Ovary (tissue), 9 donors: Measurements from ENCODE around the gene TRDMT1. TPM values are rescaled to one million over a fixed set of nuclear protein-coding genes. Genes with fewer than 3 reads are reported as not detected.

Source experiments
- DNase-seq, 5 donors: peaks; one replicate each; pipeline ENCODE4 v3.0.0-alpha.2; 2019 to 2020
- H3K27ac ChIP-seq, 2 donors: fragments of 200-600 bp; one replicate each; pipeline versions ENCODE4 v1.5.1 to v1.8.0; 2019 to 2022
- H3K27me3 ChIP-seq: fragments of 200-600 bp; one replicate; pipeline ENCODE4 v1.8.0; 2022
- H3K36me3 ChIP-seq: fragments of 200-600 bp; sonication (generic); one replicate; pipeline ENCODE4 v1.5.1; 2019
- H3K4me1 ChIP-seq: one replicate; pipeline ENCODE4 v1.8.1; 2013; ENCODE audit warnings: mild to moderate bottlenecking, moderate library complexity; ENCODE audit not compliant: insufficient read depth
- H3K4me3 ChIP-seq: fragments of 200-600 bp; sonication (generic); one replicate; pipeline ENCODE4 v1.5.1; 2017
- H3K9me3 ChIP-seq, 2 donors: fragments of 200-600 bp in 1 of 2; sonication (generic) in 1 of 2; one replicate each; pipeline versions ENCODE4 v1.5.1 to v1.8.1; 2013 to 2019; ENCODE audit warnings: mild to moderate bottlenecking in 1 of 2, moderate library complexity in 1 of 2
- CTCF ChIP-seq, 3 donors: fragments of 450-650 bp in 2 of 3; fragments of 200-600 bp in 1 of 3; IDR thresholded peaks; one replicate each; pipeline versions ENCODE4 v1.5.1 to v1.8.0; 2016 to 2022; ENCODE audit warnings: antibody characterized with exemption in 3 of 3, mild to moderate bottlenecking in 1 of 3
- EP300 ChIP-seq: sonication (generic); formaldehyde crosslinking; IDR thresholded peaks from one replicate; pipeline ENCODE4 v1.6.1; 2017; ENCODE audit warnings: antibody characterized with exemption
- POLR2A ChIP-seq: fragments of 450-650 bp; IDR thresholded peaks from one replicate; pipeline ENCODE4 v1.6.1; 2017; ENCODE audit warnings: antibody characterized with exemption, mild to moderate bottlenecking, moderate library complexity
- WGBS, 3 donors: extraction: QIAGEN DNeasy Blood & Tissue Kit in 1 of 3; methylation state at CpG; one replicate each; pipeline versions ENCODE4 v1.1.5 to v1.1.7; 2013 to 2017; 5-methylcytosine and 5-hydroxymethylcytosine counted together
- intact Hi-C, 4 donors: fragments of 100-400 bp; cut with DNase I; formaldehyde crosslinking; loops; one replicate each; pipeline versions ENCODE4 v1.11.0 to v1.15.1; 2022 to 2023
- polyA plus RNA-seq, 2 donors: library from polyadenylated mRNA; stranded (reverse); fragments of 200-250 nt in 1 of 2; fragments of 350-450 nt in 1 of 2; fragmentation: Illumina TruSeq in 1 of 2; extraction: RNeasy Lipid Tissue Mini Kit (QIAGEN cat#74804) in 1 of 2; gene quantifications; one replicate each; pipeline ENCODE4 v1.2.3, GENCODE V29; 2013 to 2014
- total RNA-seq, 7 donors: library from RNA; depleted of rRNA in 2 of 7; stranded (reverse); fragments of >200 nt in 2 of 7; fragmentation: NEBNext Ultra II Directional in 3 of 7; extraction: Animal tissue kit (Norgen Biotek cat#: 25700) in 3 of 7; gene quantifications; one replicate each; pipeline versions ENCODE4 v1.1.0 to v1.2.4, GENCODE V29; 2016 to 2023
- donor health status: DM: no; HTN: no; CAD: no; lungs with moderate emphysema.
- donor health status: DM: no; HTN: no; CAD: no.
- donor health status: Bipolar disorder and iron deficiency.
- donor health status: DM: yes; HTN: yes; CAD: no.
- donor health status: DM: no; HTN: no; CAD: no.
- donor health status: DM: yes; HTN: yes; CAD: no.

The TRDMT1 gene
- total and polyA plus RNA-seq, 9 donors, result 3.2 to 24.3 (median 15.9) TPM

GRCh38 chr10:17179002-17179401 lies 22.5 kb downstream of the TRDMT1 start:
- 7 to 20% (median 16%) methylated on average over 3 of the region's 3 CpGs for WGBS, 3 donors
- H3K36me3 ChIP-seq, result no peaks in the 10 kb centered on the region
- H3K4me3 ChIP-seq, result no peak overlapping the region
- peak in 1 of 5 donors; percentile 33 for DNase-seq
- H3K27me3 ChIP-seq, result no peaks in the 10 kb centered on the region
- intact Hi-C loops, result no loop called here
- no peak for TF ChIP-seq POLR2A
- no peak for TF ChIP-seq CTCF (IDR thresholded peaks at IDR 0.05)
- TF ChIP-seq EP300, result no peak
- peaks cover 1% of the 10 kb centered on the region for H3K4me1 ChIP-seq
- no peaks in the 10 kb centered on the region for H3K9me3 ChIP-seq
- peak overlapping the region in 1 of 2 donors; percentile 47 for H3K27ac ChIP-seq

- peaks cover 1% of the 10 kb centered on the region for H3K4me1 ChIP-seq
- no peak overlapping the region for H3K4me3 ChIP-seq
- H3K36me3 ChIP-seq, result no peaks in the 10 kb centered on the region
- H3K27ac ChIP-seq, result no peak overlapping the region
- DNase-seq, result no peak
- H3K27me3 ChIP-seq, result no peaks in the 10 kb centered on the region
- no peaks in the 10 kb centered on the region for H3K9me3 ChIP-seq
- intact Hi-C loops, result no loop called here
- 61 to 84% (median 72%) methylated on average over 1 of the region's 1 CpG for WGBS, 3 donors
- no peak for TF ChIP-seq POLR2A
- TF ChIP-seq CTCF (IDR thresholded peaks at IDR 0.05), result no peak
- TF ChIP-seq EP300, result no peak
Measured at GRCh38 chr10:17178006-17178405, 23.5 kb downstream of the TRDMT1 start.

- no peak overlapping the region for H3K27ac ChIP-seq
- intact Hi-C loops, result no loop called here
- H3K4me1 ChIP-seq, result peaks cover 1% of the 10 kb centered on the region
- no peak for DNase-seq
- no peaks in the 10 kb centered on the region for H3K27me3 ChIP-seq
- H3K36me3 ChIP-seq, result no peaks in the 10 kb centered on the region
- WGBS, 3 donors, result 95 to 100% (median 100%) methylated on average over 1 of the region's 1 CpG
- no peak for TF ChIP-seq EP300
- no peaks in the 10 kb centered on the region for H3K9me3 ChIP-seq
- no peak overlapping the region for H3K4me3 ChIP-seq
Measured at GRCh38 chr10:17177014-17177413, 24.5 kb downstream of the TRDMT1 start.

GRCh38 chr10:17176091-17176490 lies 25.4 kb downstream of the TRDMT1 start:
- Histone ChIP-seq H3K4me3 (no peak overlapping the region), H3K9me3 (no peaks in the 10 kb centered on the region), H3K36me3 (no peaks in the 10 kb centered on the region), H3K27ac (no peak overlapping the region), H3K4me1 (peaks cover 3% of the 10 kb centered on the region), H3K27me3 (no peaks in the 10 kb centered on the region)
- DNase-seq, result no peak
- no peak for TF ChIP-seq EP300
- no peak for TF ChIP-seq POLR2A
- no peak for TF ChIP-seq CTCF (IDR thresholded peaks at IDR 0.05)
- intact Hi-C loops, result no loop called here

- Histone ChIP-seq H3K9me3 (no peaks in the 10 kb centered on the region), H3K4me1 (peaks cover 3% of the 10 kb centered on the region), H3K36me3 (no peaks in the 10 kb centered on the region), H3K4me3 (no peak overlapping the region), H3K27me3 (no peaks in the 10 kb centered on the region), H3K27ac (no peak overlapping the region)
- TF ChIP-seq POLR2A, result no peak
- TF ChIP-seq EP300, result no peak
- no peak for TF ChIP-seq CTCF (IDR thresholded peaks at IDR 0.05)
- DNase-seq, result peak in 1 of 5 donors; percentile 38
- WGBS, 3 donors, result 32 to 46% (median 34%) methylated on average over 4 of the region's 4 CpGs
- intact Hi-C loops, result no loop called here
Measured at GRCh38 chr10:17175551-17175950, 25.9 kb downstream of the TRDMT1 start.
